GM23338 (cell line): ENCODE measurements around the gene KCNQ5. TPM values are rescaled to one million over a fixed set of nuclear protein-coding genes. Genes with fewer than 3 reads are reported as not detected.

Experiments used
- ATAC-seq: fragments of 200-7000 bp; cut with Tn5 transposase; 3 replicates; pipeline ENCODE4 v1.9.1; 2020
- DNase-seq: peaks from one replicate; pipeline ENCODE4 v3.0.0-alpha.2; 2015; ENCODE audit warnings: low spot score
- H2AFZ ChIP-seq: fragments of 200-600 bp; sonication (generic); 2 replicates; pipeline ENCODE4 v1.8.0; 2016; ENCODE audit warnings: antibody characterized with exemption, mild to moderate bottlenecking, moderate library complexity
- H3F3A ChIP-seq: fragments of 200-600 bp; sonication (generic); replicated peaks from 2 replicates; pipeline ENCODE4 v1.8.0; 2017; ENCODE audit warnings: antibody characterized with exemption, mixed run types, low read depth
- H3K27ac ChIP-seq: fragments of 200-600 bp; sonication (generic); 2 replicates; pipeline ENCODE4 v1.6.1; 2016; ENCODE audit warnings: low read depth
- H3K27me3 ChIP-seq: fragments of 200-600 bp; sonication (generic); 2 replicates; pipeline ENCODE4 v1.8.0; 2016; ENCODE audit warnings: mild to moderate bottlenecking, mixed run types, moderate library complexity; ENCODE audit not compliant: insufficient read depth
- H3K36me3 ChIP-seq: fragments of 200-600 bp; sonication (generic); 2 replicates; pipeline ENCODE4 v1.8.0; 2016; ENCODE audit warnings: mild to moderate bottlenecking; ENCODE audit not compliant: insufficient read depth
- H3K4me1 ChIP-seq: fragments of 200-600 bp; sonication (generic); 2 replicates; pipeline ENCODE4 v1.8.0; 2016; ENCODE audit warnings: mild to moderate bottlenecking, moderate library complexity; ENCODE audit not compliant: insufficient read depth
- H3K4me2 ChIP-seq: fragments of 200-600 bp; sonication (generic); 2 replicates; pipeline ENCODE4 v1.7.1; 2017; ENCODE audit warnings: mixed run types
- H3K4me3 ChIP-seq: fragments of 200-600 bp; sonication (generic); 2 replicates; pipeline ENCODE4 v1.6.1; 2016; ENCODE audit warnings: mixed run types
- H3K79me2 ChIP-seq: fragments of 200-600 bp; sonication (generic); replicated peaks from 2 replicates; pipeline ENCODE4 v1.8.0; 2017; ENCODE audit warnings: mild to moderate bottlenecking; ENCODE audit not compliant: insufficient read depth
- H3K9me2 ChIP-seq: fragments of 200-600 bp; sonication (generic); 2 replicates; pipeline ENCODE4 v1.8.0; 2017; ENCODE audit not compliant: insufficient read depth
- H4K20me1 ChIP-seq: fragments of 200-600 bp; sonication (generic); replicated peaks from 2 replicates; pipeline ENCODE4 v1.8.0; 2017; ENCODE audit warnings: mild to moderate bottlenecking; ENCODE audit not compliant: insufficient read depth
- H3K27ac Mint-ChIP-seq: 2 replicates; pipeline ENCODE4 v1.8.0; 2020; ENCODE audit warnings: inconsistent platforms, mild to moderate bottlenecking, moderate library complexity, mixed read lengths
- H3K27me3 Mint-ChIP-seq: 3 replicates; pipeline ENCODE4 v1.8.0; 2022; ENCODE audit warnings: low read depth, mild to moderate bottlenecking, moderate library complexity, mixed read lengths, inconsistent platforms; ENCODE audit not compliant: insufficient read depth, poor library complexity
- H3K36me3 Mint-ChIP-seq: 3 replicates; pipeline ENCODE4 v1.8.0; 2021; ENCODE audit warnings: low read depth, mild to moderate bottlenecking, inconsistent platforms, moderate library complexity, mixed read lengths
- H3K4me1 Mint-ChIP-seq: 3 replicates; pipeline ENCODE4 v1.8.0; 2020; ENCODE audit warnings: mild to moderate bottlenecking, inconsistent platforms, mixed read lengths
- H3K4me3 Mint-ChIP-seq: 3 replicates; pipeline ENCODE4 v1.8.0; 2021; ENCODE audit warnings: moderate library complexity, mild to moderate bottlenecking, inconsistent platforms, mixed read lengths
- H3K9me3 Mint-ChIP-seq: 3 replicates; pipeline ENCODE4 v1.8.0; 2020; ENCODE audit warnings: moderate library complexity, mild to moderate bottlenecking, inconsistent platforms, mixed read lengths
- CREB1 ChIP-seq: fragments of 250-450 bp; sonication (Bioruptor Pico); IDR thresholded peaks from 2 replicates; pipeline ENCODE4 v1.5.0; 2020; ENCODE audit warnings: low read depth, mild to moderate bottlenecking, moderate library complexity
- EZH2 ChIP-seq: fragments of 200-600 bp; sonication (generic); IDR thresholded peaks from one replicate; pipeline ENCODE4 v1.8.0; 2017; ENCODE audit warnings: antibody characterized with exemption, mild to moderate bottlenecking, low read depth; ENCODE audit not compliant: unreplicated experiment
- EZH2phosphoT487 ChIP-seq: fragments of 200-600 bp; sonication (generic); IDR thresholded peaks from one replicate; pipeline ENCODE4 v1.8.1; 2018; ENCODE audit warnings: antibody characterized with exemption; ENCODE audit not compliant: unreplicated experiment
- JUNB ChIP-seq: IDR thresholded peaks from one replicate; pipeline ENCODE4 v1.6.1; 2016; ENCODE audit warnings: antibody characterized with exemption; ENCODE audit not compliant: unreplicated experiment
- NANOG ChIP-seq: IDR thresholded peaks from 2 replicates; pipeline ENCODE4 v1.6.1; 2016; ENCODE audit warnings: antibody characterized with exemption, borderline replicate concordance
- STAT1 ChIP-seq: IDR thresholded peaks from one replicate; pipeline ENCODE4 v1.6.1; 2016; ENCODE audit warnings: antibody characterized with exemption; ENCODE audit not compliant: unreplicated experiment
- ZNF331 ChIP-seq: fragments of 250-450 bp; sonication (Bioruptor Pico); IDR thresholded peaks from 2 replicates; pipeline ENCODE4 v1.5.0; 2020; ENCODE audit warnings: low read depth, mild to moderate bottlenecking, moderate library complexity
- polyA plus RNA-seq: library from polyadenylated mRNA; unstranded; fragments of >200 nt; fragmentation: Nextera tagmentation; extraction: Ambion mirVana; gene quantifications from 2 replicates; pipeline ENCODE4 v1.2.1, GENCODE V29; 2016
- total RNA-seq: library from RNA; depleted of rRNA; stranded (reverse); fragments of >200 nt; shearing (Covaris generic); gene quantifications from 2 replicates; pipeline ENCODE4 v1.2.3, GENCODE V29; 2014
- TF ChIP-seq, protein P1 (sequence below): fragments of 250-450 bp; sonication (Bioruptor Pico); IDR thresholded peaks from 2 replicates; pipeline ENCODE4 v1.5.0; 2020; ENCODE audit warnings: mild to moderate bottlenecking, moderate library complexity
- TF ChIP-seq, protein P2 (sequence below): IDR thresholded peaks from 2 replicates; pipeline ENCODE4 v1.6.1; 2016; ENCODE audit warnings: antibody characterized with exemption
- TF ChIP-seq, protein P3 (sequence below), 2 experiments: fragments of 200-600 bp in 1 of 2; sonication (generic) in 1 of 2; conservative IDR thresholded peaks; 2 replicates each; pipeline versions ENCODE4 v1.5.1 to v1.6.1; 2016 to 2017; ENCODE audit warnings: antibody characterized with exemption in 2 of 2, low read depth in 2 of 2, mild to moderate bottlenecking in 2 of 2, moderate library complexity in 1 of 2

Gene KCNQ5
- total and polyA plus RNA-seq, 2 experiments from 2014 or later, result 0.68 to 0.87 TPM

- DNase-seq, result no peak
- Mint-ChIP-seq H3K27me3 (peaks cover 1% of the 10 kb centered on the region), H3K27ac (no peak overlapping the region), H3K4me1 (no peaks in the 10 kb centered on the region), H3K36me3 (no peaks in the 10 kb centered on the region), H3K9me3 (peaks cover 2% of the 10 kb centered on the region; the same call in 1 of the 3 replicates), H3K4me3 (no peak overlapping the region)
- H3K4me2 ChIP-seq, result no peak overlapping the region
- no peak overlapping the region for H3K27ac ChIP-seq
- H3K79me2 ChIP-seq, result no peaks in the 10 kb centered on the region
- H3K4me1 ChIP-seq, result no peaks in the 10 kb centered on the region
- H4K20me1 ChIP-seq, result no peaks in the 10 kb centered on the region
- no peak for ATAC-seq
- no peaks in the 10 kb centered on the region for H3K27me3 ChIP-seq
- H3K36me3 ChIP-seq, result no peaks in the 10 kb centered on the region
- no peak overlapping the region for H3K4me3 ChIP-seq
- no peaks in the 10 kb centered on the region for H3F3A ChIP-seq
- H2AFZ ChIP-seq, result no peak overlapping the region
- TF ChIP-seq, protein P1, sequence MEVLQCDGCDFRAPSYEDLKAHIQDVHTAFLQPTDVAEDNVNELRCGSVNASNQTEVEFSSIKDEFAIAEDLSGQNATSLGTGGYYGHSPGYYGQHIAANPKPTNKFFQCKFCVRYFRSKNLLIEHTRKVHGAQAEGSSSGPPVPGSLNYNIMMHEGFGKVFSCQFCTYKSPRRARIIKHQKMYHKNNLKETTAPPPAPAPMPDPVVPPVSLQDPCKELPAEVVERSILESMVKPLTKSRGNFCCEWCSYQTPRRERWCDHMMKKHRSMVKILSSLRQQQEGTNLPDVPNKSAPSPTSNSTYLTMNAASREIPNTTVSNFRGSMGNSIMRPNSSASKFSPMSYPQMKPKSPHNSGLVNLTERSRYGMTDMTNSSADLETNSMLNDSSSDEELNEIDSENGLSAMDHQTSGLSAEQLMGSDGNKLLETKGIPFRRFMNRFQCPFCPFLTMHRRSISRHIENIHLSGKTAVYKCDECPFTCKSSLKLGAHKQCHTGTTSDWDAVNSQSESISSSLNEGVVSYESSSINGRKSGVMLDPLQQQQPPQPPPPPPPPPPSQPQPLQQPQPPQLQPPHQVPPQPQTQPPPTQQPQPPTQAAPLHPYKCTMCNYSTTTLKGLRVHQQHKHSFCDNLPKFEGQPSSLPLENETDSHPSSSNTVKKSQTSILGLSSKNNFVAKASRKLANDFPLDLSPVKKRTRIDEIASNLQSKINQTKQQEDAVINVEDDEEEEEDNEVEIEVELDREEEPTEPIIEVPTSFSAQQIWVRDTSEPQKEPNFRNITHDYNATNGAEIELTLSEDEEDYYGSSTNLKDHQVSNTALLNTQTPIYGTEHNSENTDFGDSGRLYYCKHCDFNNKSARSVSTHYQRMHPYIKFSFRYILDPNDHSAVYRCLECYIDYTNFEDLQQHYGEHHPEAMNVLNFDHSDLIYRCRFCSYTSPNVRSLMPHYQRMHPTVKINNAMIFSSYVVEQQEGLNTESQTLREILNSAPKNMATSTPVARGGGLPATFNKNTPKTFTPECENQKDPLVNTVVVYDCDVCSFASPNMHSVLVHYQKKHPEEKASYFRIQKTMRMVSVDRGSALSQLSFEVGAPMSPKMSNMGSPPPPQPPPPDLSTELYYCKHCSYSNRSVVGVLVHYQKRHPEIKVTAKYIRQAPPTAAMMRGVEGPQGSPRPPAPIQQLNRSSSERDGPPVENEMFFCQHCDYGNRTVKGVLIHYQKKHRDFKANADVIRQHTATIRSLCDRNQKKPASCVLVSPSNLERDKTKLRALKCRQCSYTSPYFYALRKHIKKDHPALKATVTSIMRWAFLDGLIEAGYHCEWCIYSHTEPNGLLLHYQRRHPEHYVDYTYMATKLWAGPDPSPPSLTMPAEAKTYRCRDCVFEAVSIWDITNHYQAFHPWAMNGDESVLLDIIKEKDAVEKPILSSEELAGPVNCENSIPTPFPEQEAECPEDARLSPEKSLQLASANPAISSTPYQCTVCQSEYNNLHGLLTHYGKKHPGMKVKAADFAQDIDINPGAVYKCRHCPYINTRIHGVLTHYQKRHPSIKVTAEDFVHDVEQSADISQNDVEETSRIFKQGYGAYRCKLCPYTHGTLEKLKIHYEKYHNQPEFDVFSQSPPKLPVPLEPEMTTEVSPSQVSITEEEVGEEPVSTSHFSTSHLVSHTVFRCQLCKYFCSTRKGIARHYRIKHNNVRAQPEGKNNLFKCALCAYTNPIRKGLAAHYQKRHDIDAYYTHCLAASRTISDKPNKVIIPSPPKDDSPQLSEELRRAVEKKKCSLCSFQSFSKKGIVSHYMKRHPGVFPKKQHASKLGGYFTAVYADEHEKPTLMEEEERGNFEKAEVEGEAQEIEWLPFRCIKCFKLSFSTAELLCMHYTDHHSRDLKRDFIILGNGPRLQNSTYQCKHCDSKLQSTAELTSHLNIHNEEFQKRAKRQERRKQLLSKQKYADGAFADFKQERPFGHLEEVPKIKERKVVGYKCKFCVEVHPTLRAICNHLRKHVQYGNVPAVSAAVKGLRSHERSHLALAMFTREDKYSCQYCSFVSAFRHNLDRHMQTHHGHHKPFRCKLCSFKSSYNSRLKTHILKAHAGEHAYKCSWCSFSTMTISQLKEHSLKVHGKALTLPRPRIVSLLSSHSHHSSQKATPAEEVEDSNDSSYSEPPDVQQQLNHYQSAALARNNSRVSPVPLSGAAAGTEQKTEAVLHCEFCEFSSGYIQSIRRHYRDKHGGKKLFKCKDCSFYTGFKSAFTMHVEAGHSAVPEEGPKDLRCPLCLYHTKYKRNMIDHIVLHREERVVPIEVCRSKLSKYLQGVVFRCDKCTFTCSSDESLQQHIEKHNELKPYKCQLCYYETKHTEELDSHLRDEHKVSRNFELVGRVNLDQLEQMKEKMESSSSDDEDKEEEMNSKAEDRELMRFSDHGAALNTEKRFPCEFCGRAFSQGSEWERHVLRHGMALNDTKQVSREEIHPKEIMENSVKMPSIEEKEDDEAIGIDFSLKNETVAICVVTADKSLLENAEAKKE (CRISPR knock-in tag), result no peak
- no peak for TF ChIP-seq NANOG
- TF ChIP-seq ZNF331 (CRISPR knock-in tag), result no peak
- TF ChIP-seq JUNB, result no peak
- no peaks in the 10 kb centered on the region for H3K9me2 ChIP-seq
Measured at GRCh38 chr6:72835749-72836148, 213.9 kb downstream of the KCNQ5 start.

DNA sequence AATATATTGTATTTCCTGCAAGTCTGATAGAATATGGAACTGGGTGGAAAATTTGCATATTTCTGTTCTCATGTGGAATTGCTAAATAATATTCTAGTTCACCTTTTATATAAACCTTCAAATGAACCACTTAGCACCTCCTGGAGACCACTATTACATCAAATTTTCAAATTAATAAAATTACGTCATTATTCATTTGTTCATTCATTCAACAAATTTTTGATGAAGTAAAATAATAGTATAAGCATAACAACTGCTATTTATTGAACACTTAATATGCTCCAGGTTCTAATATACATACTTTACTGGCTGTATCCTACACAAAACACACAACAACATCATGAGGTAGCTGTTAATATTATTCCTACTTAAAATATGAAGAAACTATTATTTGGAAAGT lies 215.1 kb downstream of the KCNQ5 start:
- H3K36me3 Mint-ChIP-seq, result no peaks in the 10 kb centered on the region
- no peak for TF ChIP-seq EZH2
- TF ChIP-seq, protein P2, sequence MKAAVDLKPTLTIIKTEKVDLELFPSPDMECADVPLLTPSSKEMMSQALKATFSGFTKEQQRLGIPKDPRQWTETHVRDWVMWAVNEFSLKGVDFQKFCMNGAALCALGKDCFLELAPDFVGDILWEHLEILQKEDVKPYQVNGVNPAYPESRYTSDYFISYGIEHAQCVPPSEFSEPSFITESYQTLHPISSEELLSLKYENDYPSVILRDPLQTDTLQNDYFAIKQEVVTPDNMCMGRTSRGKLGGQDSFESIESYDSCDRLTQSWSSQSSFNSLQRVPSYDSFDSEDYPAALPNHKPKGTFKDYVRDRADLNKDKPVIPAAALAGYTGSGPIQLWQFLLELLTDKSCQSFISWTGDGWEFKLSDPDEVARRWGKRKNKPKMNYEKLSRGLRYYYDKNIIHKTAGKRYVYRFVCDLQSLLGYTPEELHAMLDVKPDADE, result no peak
- TF ChIP-seq, protein P3, sequence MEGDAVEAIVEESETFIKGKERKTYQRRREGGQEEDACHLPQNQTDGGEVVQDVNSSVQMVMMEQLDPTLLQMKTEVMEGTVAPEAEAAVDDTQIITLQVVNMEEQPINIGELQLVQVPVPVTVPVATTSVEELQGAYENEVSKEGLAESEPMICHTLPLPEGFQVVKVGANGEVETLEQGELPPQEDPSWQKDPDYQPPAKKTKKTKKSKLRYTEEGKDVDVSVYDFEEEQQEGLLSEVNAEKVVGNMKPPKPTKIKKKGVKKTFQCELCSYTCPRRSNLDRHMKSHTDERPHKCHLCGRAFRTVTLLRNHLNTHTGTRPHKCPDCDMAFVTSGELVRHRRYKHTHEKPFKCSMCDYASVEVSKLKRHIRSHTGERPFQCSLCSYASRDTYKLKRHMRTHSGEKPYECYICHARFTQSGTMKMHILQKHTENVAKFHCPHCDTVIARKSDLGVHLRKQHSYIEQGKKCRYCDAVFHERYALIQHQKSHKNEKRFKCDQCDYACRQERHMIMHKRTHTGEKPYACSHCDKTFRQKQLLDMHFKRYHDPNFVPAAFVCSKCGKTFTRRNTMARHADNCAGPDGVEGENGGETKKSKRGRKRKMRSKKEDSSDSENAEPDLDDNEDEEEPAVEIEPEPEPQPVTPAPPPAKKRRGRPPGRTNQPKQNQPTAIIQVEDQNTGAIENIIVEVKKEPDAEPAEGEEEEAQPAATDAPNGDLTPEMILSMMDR (conservative IDR thresholded peaks at IDR 0.05; ENCODE audit: low read depth in 2 of 2), result no peak
- no peak for TF ChIP-seq NANOG
- TF ChIP-seq EZH2phosphoT487, result no peak
- no peak for TF ChIP-seq ZNF331 (CRISPR knock-in tag)
- no peak for TF ChIP-seq CREB1 (CRISPR knock-in tag)
- no peak for TF ChIP-seq STAT1

More for the DNA sequence above, 215.1 kb downstream of the KCNQ5 start:
- Histone ChIP-seq H2AFZ (no peak overlapping the region), H3K9me2 (no peaks in the 10 kb centered on the region), H3F3A (no peaks in the 10 kb centered on the region), H3K4me2 (no peak overlapping the region), H4K20me1 (no peaks in the 10 kb centered on the region), H3K4me1 (no peaks in the 10 kb centered on the region), H3K27me3 (no peaks in the 10 kb centered on the region), H3K4me3 (no peak overlapping the region), H3K36me3 (no peaks in the 10 kb centered on the region), H3K27ac (no peak overlapping the region), H3K79me2 (no peaks in the 10 kb centered on the region)
- no peaks in the 10 kb centered on the region for H3K4me1 Mint-ChIP-seq
- no peak overlapping the region for H3K27ac Mint-ChIP-seq
- DNase-seq (no peak), ATAC-seq (no peak)
- no peaks in the 10 kb centered on the region for H3K9me3 Mint-ChIP-seq
- peaks cover under 1% of the 10 kb centered on the region for H3K27me3 Mint-ChIP-seq
- H3K4me3 Mint-ChIP-seq, result no peak overlapping the region
